Measurements from ENCODE around the gene MSRB3.

DNA sequence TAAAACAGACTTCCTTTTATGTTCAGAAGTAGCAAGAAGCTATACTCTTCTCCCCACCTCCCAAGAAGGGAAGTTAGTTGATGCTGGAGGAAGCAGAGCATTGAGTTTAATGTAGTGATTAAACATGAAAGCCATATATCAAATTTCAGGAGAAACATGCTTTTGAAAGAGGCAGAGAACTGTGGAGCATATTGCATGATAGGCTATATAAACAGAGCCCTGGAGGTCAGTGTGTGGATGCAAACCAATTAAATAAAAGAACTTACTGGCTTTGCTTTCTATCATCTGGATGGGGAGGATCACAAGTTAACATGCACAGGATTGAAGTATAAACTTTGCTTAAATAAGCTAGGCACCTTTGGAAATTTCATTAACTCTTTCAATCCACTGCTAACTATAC is 94.1 kb downstream of the MSRB3 start:
- TF ChIP-seq, protein P1, sequence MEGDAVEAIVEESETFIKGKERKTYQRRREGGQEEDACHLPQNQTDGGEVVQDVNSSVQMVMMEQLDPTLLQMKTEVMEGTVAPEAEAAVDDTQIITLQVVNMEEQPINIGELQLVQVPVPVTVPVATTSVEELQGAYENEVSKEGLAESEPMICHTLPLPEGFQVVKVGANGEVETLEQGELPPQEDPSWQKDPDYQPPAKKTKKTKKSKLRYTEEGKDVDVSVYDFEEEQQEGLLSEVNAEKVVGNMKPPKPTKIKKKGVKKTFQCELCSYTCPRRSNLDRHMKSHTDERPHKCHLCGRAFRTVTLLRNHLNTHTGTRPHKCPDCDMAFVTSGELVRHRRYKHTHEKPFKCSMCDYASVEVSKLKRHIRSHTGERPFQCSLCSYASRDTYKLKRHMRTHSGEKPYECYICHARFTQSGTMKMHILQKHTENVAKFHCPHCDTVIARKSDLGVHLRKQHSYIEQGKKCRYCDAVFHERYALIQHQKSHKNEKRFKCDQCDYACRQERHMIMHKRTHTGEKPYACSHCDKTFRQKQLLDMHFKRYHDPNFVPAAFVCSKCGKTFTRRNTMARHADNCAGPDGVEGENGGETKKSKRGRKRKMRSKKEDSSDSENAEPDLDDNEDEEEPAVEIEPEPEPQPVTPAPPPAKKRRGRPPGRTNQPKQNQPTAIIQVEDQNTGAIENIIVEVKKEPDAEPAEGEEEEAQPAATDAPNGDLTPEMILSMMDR (IDR thresholded peaks at IDR 0.05; ENCODE audit: extremely low read depth in 1 of 2, insufficient read depth in 1 of 2, low read depth in 1 of 2, low read length in 2 of 2) = no peak
- TF ChIP-seq, protein P2, sequence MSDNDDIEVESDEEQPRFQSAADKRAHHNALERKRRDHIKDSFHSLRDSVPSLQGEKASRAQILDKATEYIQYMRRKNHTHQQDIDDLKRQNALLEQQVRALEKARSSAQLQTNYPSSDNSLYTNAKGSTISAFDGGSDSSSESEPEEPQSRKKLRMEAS (IDR thresholded peaks at IDR 0.05; ENCODE audit: insufficient read depth, insufficient read length) = no peak
- TF ChIP-seq POLR2A (IDR thresholded peaks at IDR 0.05; ENCODE audit: low read depth, low read length) = no peak
- TF ChIP-seq EZH2 (IDR thresholded peaks at IDR 0.05; ENCODE audit: borderline replicate concordance, low read depth, low read length, severe bottlenecking) = no peak
- TF ChIP-seq POLR2AphosphoS5 (IDR thresholded peaks at IDR 0.05; ENCODE audit: insufficient read depth, low read depth, low read length) = no peak
- no peak for TF ChIP-seq MYC (IDR thresholded peaks at IDR 0.05; ENCODE audit: low read depth, low read length)
